Esophagus muscularis mucosa (tissue), 4 donors: ENCODE results near the gene POFUT1.

Experiments
- EP300 ChIP-seq: sonication (generic); formaldehyde crosslinking; IDR thresholded peaks from one replicate; pipeline ENCODE4 v1.6.1; 2017; ENCODE audit warnings: antibody characterized with exemption
- POLR2A ChIP-seq: fragments of 450-650 bp; IDR thresholded peaks from one replicate; pipeline ENCODE4 v1.6.1; 2017; ENCODE audit warnings: antibody characterized with exemption, moderate library complexity, mild to moderate bottlenecking, low read depth
- POLR2AphosphoS5 ChIP-seq, 2 donors: sonication (generic); formaldehyde crosslinking; IDR thresholded peaks; one replicate each; pipeline ENCODE4 v1.6.1; 2017; ENCODE audit warnings: antibody characterized with exemption in 2 of 2
- TF ChIP-seq, protein P1 (sequence below), 3 experiments: fragments of 200-600 bp in 2 of 3; fragments of 450-650 bp in 1 of 3; sonication (generic) in 2 of 3; IDR thresholded peaks; one replicate each; pipeline ENCODE4 v1.5.1; 2017 to 2019; ENCODE audit warnings: antibody characterized with exemption in 3 of 3, mild to moderate bottlenecking in 2 of 3, moderate library complexity in 1 of 3

DNA sequence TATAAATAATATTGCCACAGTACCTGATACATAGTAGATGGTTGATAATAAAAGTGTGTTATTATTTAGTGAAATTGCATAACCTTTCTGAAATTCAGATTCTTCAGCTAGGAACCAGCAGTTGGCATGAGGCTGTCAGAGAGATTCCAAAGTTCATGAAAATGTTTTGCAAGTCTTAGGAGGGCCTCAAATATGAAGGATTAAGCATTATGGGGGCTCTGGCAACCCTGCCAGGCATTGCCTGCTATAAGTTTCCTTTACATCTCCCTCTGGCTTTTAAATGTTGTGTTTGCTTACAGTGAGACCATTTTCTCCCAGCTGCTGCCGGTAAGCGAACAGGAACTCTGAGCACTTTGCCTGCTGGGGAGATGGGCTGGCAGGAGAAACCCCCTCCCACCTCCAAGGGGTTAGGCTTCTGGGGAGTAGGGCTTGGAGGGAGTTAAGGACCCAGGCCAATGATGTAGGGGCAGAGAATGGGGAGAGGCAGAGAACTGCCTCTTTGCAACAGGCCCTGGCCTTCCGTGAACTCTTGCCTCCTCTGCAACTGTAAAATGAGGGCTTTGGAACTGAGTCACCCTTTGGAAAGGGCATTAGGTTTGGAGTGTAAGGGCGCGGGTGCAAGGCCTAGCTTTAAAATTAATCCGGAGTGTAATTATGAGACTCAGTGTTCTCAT, 36.6 kb downstream of the POFUT1 start:
- TF ChIP-seq EP300 (no peak), POLR2AphosphoS5 (IDR thresholded peaks at IDR 0.05) (no peak), POLR2A (no peak)
- TF ChIP-seq, protein P1, sequence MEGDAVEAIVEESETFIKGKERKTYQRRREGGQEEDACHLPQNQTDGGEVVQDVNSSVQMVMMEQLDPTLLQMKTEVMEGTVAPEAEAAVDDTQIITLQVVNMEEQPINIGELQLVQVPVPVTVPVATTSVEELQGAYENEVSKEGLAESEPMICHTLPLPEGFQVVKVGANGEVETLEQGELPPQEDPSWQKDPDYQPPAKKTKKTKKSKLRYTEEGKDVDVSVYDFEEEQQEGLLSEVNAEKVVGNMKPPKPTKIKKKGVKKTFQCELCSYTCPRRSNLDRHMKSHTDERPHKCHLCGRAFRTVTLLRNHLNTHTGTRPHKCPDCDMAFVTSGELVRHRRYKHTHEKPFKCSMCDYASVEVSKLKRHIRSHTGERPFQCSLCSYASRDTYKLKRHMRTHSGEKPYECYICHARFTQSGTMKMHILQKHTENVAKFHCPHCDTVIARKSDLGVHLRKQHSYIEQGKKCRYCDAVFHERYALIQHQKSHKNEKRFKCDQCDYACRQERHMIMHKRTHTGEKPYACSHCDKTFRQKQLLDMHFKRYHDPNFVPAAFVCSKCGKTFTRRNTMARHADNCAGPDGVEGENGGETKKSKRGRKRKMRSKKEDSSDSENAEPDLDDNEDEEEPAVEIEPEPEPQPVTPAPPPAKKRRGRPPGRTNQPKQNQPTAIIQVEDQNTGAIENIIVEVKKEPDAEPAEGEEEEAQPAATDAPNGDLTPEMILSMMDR (IDR thresholded peaks at IDR 0.05), result no peak
